A549 (cell line): ENCODE data around the gene TRIM74.
"Not testable (repeated sequence)": the region's sequence is repeated elsewhere in the genome, so short reads cannot be mapped to it uniquely, and the experiment has no call there.

Experiments used
- CBX8 ChIP-seq: fragments of 200-600 bp; sonication (generic); IDR thresholded peaks from 2 replicates; pipeline ENCODE4 v1.6.1; 2016
- CHD4 ChIP-seq: fragments of 200-600 bp; sonication (generic); IDR thresholded peaks from 2 replicates; pipeline ENCODE4 v1.6.1; 2016; ENCODE audit warnings: antibody characterized with exemption, mild to moderate bottlenecking, borderline replicate concordance
- TF ChIP-seq, protein P1 (sequence below): fragments of >200 bp; sonication (Bioruptor Twin); formaldehyde crosslinking; IDR thresholded peaks from 3 replicates; pipeline ENCODE4 v1.5.1; 2016

- TF ChIP-seq CHD4, CBX8: not testable (repeated sequence)
- TF ChIP-seq, protein P1, sequence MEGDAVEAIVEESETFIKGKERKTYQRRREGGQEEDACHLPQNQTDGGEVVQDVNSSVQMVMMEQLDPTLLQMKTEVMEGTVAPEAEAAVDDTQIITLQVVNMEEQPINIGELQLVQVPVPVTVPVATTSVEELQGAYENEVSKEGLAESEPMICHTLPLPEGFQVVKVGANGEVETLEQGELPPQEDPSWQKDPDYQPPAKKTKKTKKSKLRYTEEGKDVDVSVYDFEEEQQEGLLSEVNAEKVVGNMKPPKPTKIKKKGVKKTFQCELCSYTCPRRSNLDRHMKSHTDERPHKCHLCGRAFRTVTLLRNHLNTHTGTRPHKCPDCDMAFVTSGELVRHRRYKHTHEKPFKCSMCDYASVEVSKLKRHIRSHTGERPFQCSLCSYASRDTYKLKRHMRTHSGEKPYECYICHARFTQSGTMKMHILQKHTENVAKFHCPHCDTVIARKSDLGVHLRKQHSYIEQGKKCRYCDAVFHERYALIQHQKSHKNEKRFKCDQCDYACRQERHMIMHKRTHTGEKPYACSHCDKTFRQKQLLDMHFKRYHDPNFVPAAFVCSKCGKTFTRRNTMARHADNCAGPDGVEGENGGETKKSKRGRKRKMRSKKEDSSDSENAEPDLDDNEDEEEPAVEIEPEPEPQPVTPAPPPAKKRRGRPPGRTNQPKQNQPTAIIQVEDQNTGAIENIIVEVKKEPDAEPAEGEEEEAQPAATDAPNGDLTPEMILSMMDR = not testable (repeated sequence)
Observed at GRCh38 chr7:72969688-72970087, 422 bp upstream of the TRIM74 start.
